BJ (cell line): ENCODE data around the gene CCDC63. TPM values are rescaled to one million over a fixed set of nuclear protein-coding genes. Genes with fewer than 3 reads are reported as not detected.

Experiments used
- CTCF ChIA-PET: fragments of 350-600 bp; formaldehyde crosslinking; extraction: SDS; loops from one replicate; lab custom pipeline; 2021; ENCODE audit warnings: antibody characterized with exemption, inconsistent platforms; lab: Yijun Ruan, JAX
- POLR2A ChIA-PET: fragments of 300-600 bp; sonication (Branson Sonifier 250); formaldehyde crosslinking; extraction: SDS; loops from one replicate; lab custom pipeline; 2021; ENCODE audit warnings: antibody characterized with exemption; lab: Charles Lee
- DNase-seq: peaks from one replicate; pipeline ENCODE4 v3.0.0-alpha.2; 2011; ENCODE audit warnings: low read depth
- H3K27me3 ChIP-seq: 2 replicates; pipeline ENCODE4 v1.6.0; 2011; ENCODE audit warnings: low read length; ENCODE audit not compliant: control insufficient read depth, insufficient read depth
- H3K36me3 ChIP-seq: 2 replicates; pipeline ENCODE4 v1.5.1; 2011; ENCODE audit warnings: low read length; ENCODE audit not compliant: control insufficient read depth, insufficient read depth
- H3K4me3 ChIP-seq: 2 replicates; pipeline ENCODE4 v1.5.1; 2011; ENCODE audit warnings: low read depth, mild to moderate bottlenecking, control low read depth, low read length
- CTCF ChIP-seq: IDR thresholded peaks from 2 replicates; pipeline ENCODE4 v1.5.1; 2011; ENCODE audit warnings: low read depth, mild to moderate bottlenecking, control low read depth, inconsistent platforms, low read length, moderate library complexity; ENCODE audit not compliant: insufficient read depth
- polyA plus RNA-seq: library from polyadenylated mRNA; depleted of rRNA; stranded (reverse); fragments of >200 nt; gene quantifications from 2 replicates; pipeline ENCODE4 v1.2.3, GENCODE V29; 2011

The CCDC63 gene
- polyA plus RNA-seq, 1 experiment, result not detected

- ChIA-PET POLR2A (no interaction called here), CTCF (interaction anchor here (1.0 kb wide), 1 partner anchor 10 kb away, joined by 3 read pairs; no protein-coding TSS in a partner anchor)
- H3K36me3 ChIP-seq, result no peaks in the 10 kb centered on the region
- H3K4me3 ChIP-seq, result no peak overlapping the region
- TF ChIP-seq CTCF, result no peak
- DNase-seq, result no peak
- peaks cover 3% of the 10 kb centered on the region; the same call in 1 of the 2 replicates for H3K27me3 ChIP-seq
These were observed 10.5 kb upstream of the CCDC63 start for GRCh38 chr12:110836291-110836690.

- ChIA-PET POLR2A (no interaction called here), CTCF (no interaction called here)
- Histone ChIP-seq H3K36me3 (no peaks in the 10 kb centered on the region), H3K4me3 (no peak overlapping the region), H3K27me3 (no peaks in the 10 kb centered on the region)
- no peak for TF ChIP-seq CTCF
- DNase-seq, result no peak
These were observed 5.8 kb upstream of the CCDC63 start for GRCh38 chr12:110841007-110841406.

- ChIA-PET CTCF (interaction anchor here (1.2 kb wide), 1 partner anchor 17 kb away, joined by 3 read pairs; no protein-coding TSS in a partner anchor), POLR2A (no interaction called here)
- DNase-seq, result no peak
- Histone ChIP-seq H3K36me3 (no peaks in the 10 kb centered on the region), H3K4me3 (no peak overlapping the region), H3K27me3 (peaks cover 3% of the 10 kb centered on the region)
- TF ChIP-seq CTCF, result no peak
These were observed 2.7 kb upstream of the CCDC63 start for GRCh38 chr12:110844131-110844530.

- TF ChIP-seq CTCF, result no peak
- CTCF ChIA-PET, result interaction anchor here (0.9 to 1.9 kb wide), 2 partner anchors 17 to 392 kb away, joined by 3 to 5 read pairs; no protein-coding TSS in a partner anchor
- POLR2A ChIA-PET, result no interaction called here
- Histone ChIP-seq H3K4me3 (no peak overlapping the region), H3K27me3 (peaks cover 3% of the 10 kb centered on the region), H3K36me3 (no peaks in the 10 kb centered on the region)
- DNase-seq, result no peak
These were observed 2.0 kb upstream of the CCDC63 start for GRCh38 chr12:110844551-110845338.

GRCh38 chr12:110845339-110845682 lies 1.5 kb upstream of the CCDC63 start:
- DNase-seq, result no peak
- Histone ChIP-seq H3K27me3 (peaks cover 3% of the 10 kb centered on the region), H3K36me3 (no peaks in the 10 kb centered on the region), H3K4me3 (no peak overlapping the region)
- ChIA-PET POLR2A (no interaction called here), CTCF (interaction anchor here (0.9 to 1.9 kb wide), 2 partner anchors 18 to 393 kb away, joined by 3 to 5 read pairs; no protein-coding TSS in a partner anchor)
- no peak for TF ChIP-seq CTCF
